Measurements from ENCODE around the gene KCNIP1.
"Not testable (repeated sequence)": the region's sequence is repeated elsewhere in the genome, so short reads cannot be mapped to it uniquely, and the experiment has no call there.

The KCNIP1 gene

GRCh38 chr5:170545313-170545712, 41.5 kb downstream of the KCNIP1 start:
- no peak for TF ChIP-seq CTCF (IDR thresholded peaks at IDR 0.05; ENCODE audit: low read depth, low read length)
- DNase-seq (ENCODE audit: low read depth in 2 of 2), result no peak
- H3K4me3 ChIP-seq (replicated peaks in 1 of 2; ENCODE audit: low read depth in 2 of 2, low read length in 2 of 2), result no peak overlapping the region

- DNase-seq (ENCODE audit: low read depth in 2 of 2), result no peak
- no peak for TF ChIP-seq CTCF (IDR thresholded peaks at IDR 0.05; ENCODE audit: low read depth, low read length)
- no peak overlapping the region for H3K4me3 ChIP-seq (replicated peaks in 1 of 2; ENCODE audit: low read depth in 2 of 2, low read length in 2 of 2)
Observed at GRCh38 chr5:170545811-170546210, 42.0 kb downstream of the KCNIP1 start.

GRCh38 chr5:170546282-170546681, 42.5 kb downstream of the KCNIP1 start:
- no peak for DNase-seq (ENCODE audit: low read depth in 2 of 2)
- TF ChIP-seq CTCF (IDR thresholded peaks at IDR 0.05; ENCODE audit: low read depth, low read length), result no peak
- no peak overlapping the region for H3K4me3 ChIP-seq (replicated peaks in 1 of 2; ENCODE audit: low read depth in 2 of 2, low read length in 2 of 2)

- DNase-seq (ENCODE audit: low read depth in 2 of 2); H3K4me3 ChIP-seq (replicated peaks in 1 of 2; ENCODE audit: low read depth in 2 of 2, low read length in 2 of 2): not testable (repeated sequence)
Observed at GRCh38 chr5:170550382-170550781, 46.6 kb downstream of the KCNIP1 start.

GRCh38 chr5:170551076-170551475, 47.3 kb downstream of the KCNIP1 start:
- no peak for DNase-seq (ENCODE audit: low read depth in 2 of 2)
- no peak overlapping the region for H3K4me3 ChIP-seq (replicated peaks in 1 of 2; ENCODE audit: low read depth in 2 of 2, low read length in 2 of 2)
- no peak for TF ChIP-seq CTCF (IDR thresholded peaks at IDR 0.05; ENCODE audit: low read depth, low read length)

GRCh38 chr5:170551622-170552021, 47.8 kb downstream of the KCNIP1 start:
- no peak for DNase-seq (ENCODE audit: low read depth in 2 of 2)
- no peak overlapping the region for H3K4me3 ChIP-seq (replicated peaks in 1 of 2; ENCODE audit: low read depth in 2 of 2, low read length in 2 of 2)
- no peak for TF ChIP-seq CTCF (IDR thresholded peaks at IDR 0.05; ENCODE audit: low read depth, low read length)

- DNase-seq (ENCODE audit: low read depth in 2 of 2), result peak; percentile 60 to 90
- no peak for TF ChIP-seq CTCF (IDR thresholded peaks at IDR 0.05; ENCODE audit: low read depth, low read length)
- H3K4me3 ChIP-seq (replicated peaks in 1 of 2; ENCODE audit: low read depth in 2 of 2, low read length in 2 of 2), result no peak overlapping the region
Observed at GRCh38 chr5:170552621-170553115, 48.8 kb downstream of the KCNIP1 start.
